Kidney epithelial cell (primary cell): ENCODE measurements around the gene RTN4. TPM values are rescaled to one million over a fixed set of nuclear protein-coding genes. Genes with fewer than 3 reads are reported as not detected.

Experiments
- DNase-seq: peaks from one replicate; pipeline ENCODE4 v3.0.0-alpha.2; 2010; ENCODE audit warnings: low read depth
- H3K27me3 ChIP-seq: 2 replicates; pipeline ENCODE4 v1.6.0; 2011; ENCODE audit warnings: low read length; ENCODE audit not compliant: control insufficient read depth, insufficient read depth
- H3K36me3 ChIP-seq: 2 replicates; pipeline ENCODE4 v1.5.1; 2011; ENCODE audit warnings: low read length; ENCODE audit not compliant: control insufficient read depth, insufficient read depth
- H3K4me3 ChIP-seq: 2 replicates; pipeline ENCODE4 v1.5.1; 2011; ENCODE audit warnings: low read depth, mild to moderate bottlenecking, control low read depth, low read length
- total RNA-seq: library from RNA; depleted of rRNA; stranded (reverse); fragments of >200 nt; gene quantifications from 2 replicates; pipeline ENCODE4 v1.2.3, GENCODE V29; 2015
- TF ChIP-seq, protein P1 (sequence below): IDR thresholded peaks from 2 replicates; pipeline ENCODE4 v1.5.1; 2011; ENCODE audit warnings: mild to moderate bottlenecking, moderate library complexity, low read length, control low read depth, inconsistent platforms; ENCODE audit not compliant: insufficient read depth, poor library complexity, severe bottlenecking

RTN4 gene
- total RNA-seq, 1 donor from 2014 or later: 382 TPM

DNA sequence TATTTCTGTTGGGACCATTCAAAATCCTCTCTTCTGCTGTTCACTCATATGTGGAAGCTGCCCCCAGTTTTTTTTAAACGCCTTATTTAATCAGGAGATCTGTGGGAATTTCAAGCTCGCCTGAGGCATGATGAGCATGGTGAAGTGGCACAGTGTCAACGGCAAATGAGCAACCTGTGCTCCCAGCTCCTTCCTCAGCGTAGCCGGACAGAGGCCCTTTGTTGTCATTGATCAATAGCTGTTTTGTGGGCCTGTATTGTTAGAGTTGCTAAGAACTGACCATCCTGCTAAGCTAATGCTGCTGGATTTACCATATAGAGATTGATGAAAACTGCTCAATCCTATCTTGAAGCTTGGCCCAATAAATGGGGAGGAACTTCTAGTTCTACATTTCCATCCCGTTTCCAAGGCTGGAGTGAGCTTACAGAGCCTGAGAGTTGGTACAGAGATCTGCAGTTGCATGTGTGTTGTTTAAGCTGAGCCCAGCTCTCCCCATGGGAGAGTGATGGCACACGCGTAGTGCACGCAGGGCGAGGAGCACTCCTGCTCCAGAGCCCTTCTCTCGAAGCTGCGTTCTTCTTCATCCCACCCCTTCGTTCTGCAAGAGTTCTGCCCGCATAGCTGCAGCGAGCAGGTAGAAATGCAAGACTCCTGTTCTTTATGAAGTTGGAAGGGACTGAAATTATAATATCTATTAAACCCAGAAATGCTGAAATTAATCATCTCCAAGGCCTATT lies 108.8 kb downstream of the RTN4 start:
- H3K36me3 ChIP-seq: no peaks in the 10 kb centered on the region
- no peak overlapping the region for H3K4me3 ChIP-seq
- no peak for DNase-seq
- H3K27me3 ChIP-seq: no peaks in the 10 kb centered on the region
- TF ChIP-seq, protein P1, sequence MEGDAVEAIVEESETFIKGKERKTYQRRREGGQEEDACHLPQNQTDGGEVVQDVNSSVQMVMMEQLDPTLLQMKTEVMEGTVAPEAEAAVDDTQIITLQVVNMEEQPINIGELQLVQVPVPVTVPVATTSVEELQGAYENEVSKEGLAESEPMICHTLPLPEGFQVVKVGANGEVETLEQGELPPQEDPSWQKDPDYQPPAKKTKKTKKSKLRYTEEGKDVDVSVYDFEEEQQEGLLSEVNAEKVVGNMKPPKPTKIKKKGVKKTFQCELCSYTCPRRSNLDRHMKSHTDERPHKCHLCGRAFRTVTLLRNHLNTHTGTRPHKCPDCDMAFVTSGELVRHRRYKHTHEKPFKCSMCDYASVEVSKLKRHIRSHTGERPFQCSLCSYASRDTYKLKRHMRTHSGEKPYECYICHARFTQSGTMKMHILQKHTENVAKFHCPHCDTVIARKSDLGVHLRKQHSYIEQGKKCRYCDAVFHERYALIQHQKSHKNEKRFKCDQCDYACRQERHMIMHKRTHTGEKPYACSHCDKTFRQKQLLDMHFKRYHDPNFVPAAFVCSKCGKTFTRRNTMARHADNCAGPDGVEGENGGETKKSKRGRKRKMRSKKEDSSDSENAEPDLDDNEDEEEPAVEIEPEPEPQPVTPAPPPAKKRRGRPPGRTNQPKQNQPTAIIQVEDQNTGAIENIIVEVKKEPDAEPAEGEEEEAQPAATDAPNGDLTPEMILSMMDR: no peak

DNA sequence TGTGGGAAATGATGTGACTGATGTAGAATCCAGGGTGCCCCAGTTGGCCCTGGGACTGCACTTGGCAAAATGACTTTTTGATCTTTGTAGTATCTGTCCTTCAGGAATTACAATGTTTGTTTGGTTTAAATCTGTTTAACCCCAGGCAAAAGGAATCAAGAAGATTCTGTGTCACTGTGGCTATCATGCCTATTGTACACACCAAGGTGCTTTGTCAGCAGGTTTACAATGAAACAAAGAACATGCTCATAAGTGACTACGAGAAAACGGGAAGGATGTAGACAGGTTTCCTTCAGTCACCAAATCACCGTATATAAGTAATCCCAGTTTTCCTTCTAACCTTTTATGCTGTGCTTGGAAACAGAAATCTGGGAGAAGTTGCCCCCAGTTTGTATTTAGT lies 109.5 kb downstream of the RTN4 start:
- DNase-seq: no peak
- Histone ChIP-seq H3K27me3 (no peaks in the 10 kb centered on the region), H3K4me3 (no peak overlapping the region), H3K36me3 (no peaks in the 10 kb centered on the region)
- TF ChIP-seq, protein P1: no peak

DNA sequence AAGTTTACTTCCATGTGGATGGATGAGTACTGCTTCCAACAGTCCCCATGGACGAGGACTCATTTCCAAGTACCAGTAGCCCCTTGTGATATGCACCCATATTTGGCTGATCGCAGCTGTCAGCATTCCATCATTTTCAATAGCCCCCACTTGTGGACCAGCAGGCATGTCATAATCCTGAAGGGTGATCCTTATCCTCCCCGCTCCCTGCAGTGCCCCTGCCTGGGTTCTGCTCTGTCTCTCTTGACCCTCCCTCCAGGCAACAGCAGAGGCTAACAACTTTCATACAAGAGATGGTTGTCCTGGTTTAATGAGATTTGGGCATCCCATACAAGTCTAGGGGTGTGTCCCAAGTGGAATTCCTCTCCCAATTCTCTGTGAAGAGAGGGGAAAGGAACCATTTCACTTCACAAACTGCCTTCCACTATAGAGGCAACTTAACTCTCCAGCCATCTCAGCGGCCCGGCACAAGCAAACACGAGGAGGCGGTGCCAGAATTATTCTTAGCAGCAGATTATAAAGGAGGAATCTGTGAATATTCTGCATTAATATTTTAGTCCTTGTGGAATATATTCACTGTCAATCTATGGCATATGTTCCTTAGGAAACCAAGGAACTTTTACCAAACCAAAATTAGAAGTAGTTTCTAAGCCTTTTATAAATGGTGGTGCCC lies 110.7 kb downstream of the RTN4 start:
- H3K4me3 ChIP-seq: no peak overlapping the region

DNA sequence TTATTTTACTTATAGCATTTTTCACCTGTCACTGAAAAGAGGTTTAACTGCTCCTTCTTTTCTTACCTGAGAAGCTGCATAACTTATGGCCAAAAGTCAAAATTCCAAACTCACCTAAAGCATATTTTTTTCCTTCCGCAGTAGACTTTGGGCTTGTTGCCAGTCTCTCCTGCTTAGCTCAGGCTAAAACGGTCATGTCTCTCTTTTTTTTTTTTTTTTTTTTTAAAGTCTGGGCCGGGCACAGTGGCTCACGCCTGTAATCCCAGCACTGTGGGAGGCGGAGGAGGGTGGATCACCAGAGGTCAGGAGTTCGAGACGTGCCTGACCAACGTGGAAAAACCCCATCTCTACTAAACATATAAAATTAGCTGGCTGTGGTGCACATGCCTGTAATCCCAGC lies 113.5 kb downstream of the RTN4 start:
- Histone ChIP-seq H3K4me3 (no peak overlapping the region), H3K27me3 (no peaks in the 10 kb centered on the region), H3K36me3 (no peaks in the 10 kb centered on the region)
- DNase-seq: no peak
- TF ChIP-seq, protein P1: no peak

More for the DNA sequence above, 110.7 kb downstream of the RTN4 start:
- DNase-seq: no peak
- no peaks in the 10 kb centered on the region for H3K27me3 ChIP-seq
- H3K36me3 ChIP-seq: no peaks in the 10 kb centered on the region
- TF ChIP-seq, protein P1: no peak

DNA sequence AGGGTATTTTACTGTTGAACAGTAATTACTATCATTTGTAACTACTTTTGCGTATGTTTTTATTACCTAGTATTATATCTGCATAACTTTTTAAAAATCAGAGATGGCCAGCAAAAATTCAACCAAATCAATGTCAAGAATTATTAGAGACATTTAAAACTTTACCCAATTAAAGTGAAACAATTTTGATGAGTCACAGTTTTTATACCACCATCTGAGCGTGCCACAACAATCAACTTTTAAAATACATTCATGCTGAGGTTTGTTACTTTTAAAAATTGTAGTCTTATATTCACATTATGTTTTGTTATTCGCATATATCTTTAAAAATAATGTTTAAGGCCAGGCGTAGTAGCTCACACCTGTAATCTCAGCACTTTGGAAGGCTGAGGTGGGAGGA lies 114.9 kb downstream of the RTN4 start:
- Histone ChIP-seq H3K27me3 (no peaks in the 10 kb centered on the region), H3K4me3 (no peak overlapping the region), H3K36me3 (no peaks in the 10 kb centered on the region)
- TF ChIP-seq, protein P1: no peak
- no peak for DNase-seq
